ENCODE results near the gene CHAC1.

CHAC1 gene

DNA sequence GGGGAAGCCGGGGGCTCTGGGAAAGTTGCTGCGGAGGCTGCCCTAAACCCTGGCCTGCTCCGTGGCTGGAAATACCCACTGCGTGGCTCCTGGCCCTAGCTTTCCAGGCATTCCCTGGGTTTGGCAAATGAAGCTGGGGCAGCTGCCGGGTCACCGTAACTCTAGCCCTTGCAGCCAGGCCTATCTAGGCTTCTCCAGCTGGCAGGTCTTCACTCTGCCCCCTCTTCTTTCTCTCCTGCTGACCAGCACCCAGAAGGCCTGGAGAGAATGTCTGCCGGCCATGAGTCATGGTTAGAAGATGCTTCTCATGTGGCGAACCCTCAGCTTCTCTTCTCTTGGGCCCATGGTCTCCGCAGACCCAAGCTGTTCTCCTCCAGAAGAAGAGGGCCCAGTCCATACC is 29.7 kb upstream of the CHAC1 start:
- DNase-seq (ENCODE audit: low read depth in 2 of 2): no peak

DNA sequence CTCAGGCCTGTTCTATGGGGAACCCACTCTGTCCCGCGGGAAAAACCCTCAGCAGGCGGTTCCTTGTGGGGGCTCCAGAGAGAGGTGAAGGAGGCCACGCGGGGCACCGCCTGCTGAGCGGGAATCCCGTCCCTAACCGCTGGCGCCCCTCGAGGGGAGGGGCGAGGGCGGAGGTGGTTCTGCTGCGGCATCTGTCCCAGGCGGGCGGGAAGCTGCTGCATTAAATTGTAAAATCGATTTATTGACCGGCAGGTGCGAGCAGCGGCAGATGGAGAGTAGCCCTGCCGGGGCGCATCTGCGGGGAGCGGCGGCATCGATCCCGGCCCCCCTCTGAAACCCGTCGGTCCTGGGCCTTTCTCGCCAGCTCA is 27.8 kb upstream of the CHAC1 start:
- DNase-seq (ENCODE audit: low read depth in 2 of 2): no peak

DNA sequence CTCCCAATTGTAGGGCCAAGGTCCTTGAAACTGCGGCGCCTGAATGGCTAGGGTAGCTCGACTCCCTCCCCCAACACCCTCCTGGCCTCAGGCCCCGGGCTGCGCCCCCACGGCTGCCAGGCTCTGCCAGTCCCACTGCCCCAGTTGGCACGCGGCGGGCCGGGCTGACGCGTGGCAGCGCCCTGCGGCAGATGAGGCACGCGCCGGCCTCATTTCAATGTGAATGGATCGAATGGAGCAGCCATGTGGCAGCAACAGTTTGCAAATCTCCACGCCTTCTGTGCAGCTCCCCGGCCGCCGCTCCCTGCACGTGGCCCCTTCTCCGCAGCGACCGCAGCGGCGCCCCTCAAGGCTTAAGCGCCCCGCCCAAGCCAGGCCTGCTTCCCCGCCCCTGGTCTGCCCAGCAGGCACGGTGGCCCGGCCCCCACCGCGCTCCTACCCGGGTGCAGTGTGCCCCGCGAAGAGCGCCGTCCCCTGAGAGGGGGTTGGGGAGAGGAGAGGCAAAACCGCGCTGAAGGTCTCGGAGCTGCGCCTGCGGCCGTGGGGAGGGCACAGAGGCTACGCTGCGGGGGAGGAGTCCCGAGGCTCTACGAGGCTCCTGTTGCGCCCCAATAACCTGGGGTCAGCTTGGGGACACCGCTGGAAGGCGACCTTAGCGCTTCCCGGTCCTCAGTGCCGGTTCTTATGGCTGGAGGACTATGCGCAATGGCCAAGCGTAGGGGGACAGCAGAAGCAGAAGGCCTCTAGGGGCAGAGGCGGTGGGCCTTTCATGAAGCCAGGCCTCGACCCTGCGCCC is 27.2 kb upstream of the CHAC1 start:
- DNase-seq (ENCODE audit: low read depth in 2 of 2): no peak

DNA sequence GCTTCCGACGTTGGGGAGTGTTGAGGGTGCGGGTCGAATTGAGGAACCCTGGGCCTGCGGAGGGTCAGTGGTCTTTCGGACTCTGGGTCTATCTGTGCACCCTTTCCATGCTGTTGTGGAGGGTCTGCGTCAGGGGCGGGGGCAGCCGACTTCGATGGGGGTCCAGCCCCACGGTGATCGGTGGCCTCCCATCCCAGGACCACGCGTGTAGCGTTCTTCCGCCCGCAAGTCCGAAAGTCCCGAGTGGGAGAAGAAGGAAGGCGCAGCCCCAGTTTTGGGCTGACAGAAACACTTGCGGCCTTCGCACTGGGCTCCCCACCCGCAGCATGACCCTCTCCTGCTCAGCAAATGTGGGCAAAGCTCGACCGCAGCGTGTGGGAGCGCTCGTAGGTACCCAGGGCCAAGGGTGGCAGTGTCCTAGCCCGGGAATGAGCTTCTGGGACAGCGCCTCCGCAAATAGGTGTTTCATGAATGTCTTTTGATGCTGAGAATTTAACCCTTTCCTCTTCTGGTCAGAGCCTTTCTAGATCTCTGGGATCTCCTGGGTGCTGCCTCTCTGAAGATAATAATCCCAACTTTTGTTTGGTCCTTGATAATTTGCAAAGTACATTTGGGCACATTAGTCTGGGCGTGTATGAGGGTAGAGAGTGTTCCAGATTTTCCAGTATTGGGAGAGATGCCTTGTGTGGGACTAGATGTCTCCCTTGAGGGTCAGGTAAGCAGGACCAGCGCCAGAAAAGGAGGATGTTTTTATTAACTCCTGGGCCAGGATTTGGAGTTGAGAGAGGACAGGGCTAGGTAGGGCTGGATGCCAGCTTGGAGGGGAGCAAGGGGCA is 26.4 kb upstream of the CHAC1 start:
- no peak for DNase-seq (ENCODE audit: low read depth in 2 of 2)

GRCh38 chr15:40927495-40927872 is 25.8 kb upstream of the CHAC1 start:
- no peak for DNase-seq (ENCODE audit: low read depth in 2 of 2)

DNA sequence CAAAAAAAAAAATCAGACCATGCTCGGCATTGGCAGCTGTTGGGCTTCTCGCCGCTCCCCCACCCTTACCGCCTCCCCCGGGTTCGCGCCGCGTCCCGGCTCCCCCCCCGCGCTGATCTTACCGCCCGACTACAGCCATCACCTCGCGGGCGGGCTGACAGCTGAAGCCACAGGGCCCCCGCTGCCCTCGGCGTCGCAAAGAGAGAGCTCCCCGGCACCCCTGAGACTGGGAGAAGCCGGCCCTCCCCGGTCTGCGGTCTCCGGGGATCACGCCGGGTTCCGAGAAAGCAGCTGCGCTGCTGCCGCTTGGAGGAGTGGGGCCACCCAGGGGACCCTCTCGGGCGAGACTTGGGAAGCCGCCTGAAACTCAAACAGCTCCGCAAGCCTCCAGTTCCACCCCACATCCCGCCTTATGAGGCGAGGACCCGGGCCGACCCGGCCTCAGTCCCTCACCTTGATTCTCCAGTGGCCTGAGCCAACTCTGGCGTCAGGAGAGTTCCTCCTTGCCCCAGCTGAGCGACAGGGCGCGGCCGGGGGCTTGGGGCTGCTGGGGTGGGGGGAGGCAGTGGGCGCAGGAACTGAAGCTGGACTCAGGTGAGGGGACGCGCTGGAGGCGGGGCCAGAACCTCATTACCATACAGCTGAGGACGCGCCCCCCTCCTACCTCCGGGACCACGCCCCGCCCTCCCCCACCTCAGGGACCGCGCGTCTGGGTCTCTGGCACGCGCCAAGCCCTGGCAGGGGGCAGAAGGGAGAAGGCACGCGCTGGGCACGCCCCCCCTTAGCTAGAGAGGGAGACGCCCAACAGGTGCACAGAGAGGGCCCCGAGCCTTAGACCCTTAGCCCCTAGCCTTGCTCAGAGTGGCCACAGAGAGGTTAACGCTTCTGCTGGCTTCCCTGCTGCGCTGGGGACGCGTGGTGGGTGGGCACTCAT is 25.1 kb upstream of the CHAC1 start:
- DNase-seq (ENCODE audit: low read depth in 2 of 2): no peak

- peak in 1 of 2 donors; percentile 32 for DNase-seq (ENCODE audit: low read depth in 2 of 2)
Observed at GRCh38 chr15:40928821-40929659, 24.2 kb upstream of the CHAC1 start, which contains the start of gene DLL4. TSS of gene DLL4 (plus strand) at chr15:40929340. CDS start at chr15:40929669, 329 bp downstream.

GRCh38 chr15:40929660-40930429 is 23.4 kb upstream of the CHAC1 start:
- DNase-seq (ENCODE audit: low read depth in 2 of 2): no peak

DNA sequence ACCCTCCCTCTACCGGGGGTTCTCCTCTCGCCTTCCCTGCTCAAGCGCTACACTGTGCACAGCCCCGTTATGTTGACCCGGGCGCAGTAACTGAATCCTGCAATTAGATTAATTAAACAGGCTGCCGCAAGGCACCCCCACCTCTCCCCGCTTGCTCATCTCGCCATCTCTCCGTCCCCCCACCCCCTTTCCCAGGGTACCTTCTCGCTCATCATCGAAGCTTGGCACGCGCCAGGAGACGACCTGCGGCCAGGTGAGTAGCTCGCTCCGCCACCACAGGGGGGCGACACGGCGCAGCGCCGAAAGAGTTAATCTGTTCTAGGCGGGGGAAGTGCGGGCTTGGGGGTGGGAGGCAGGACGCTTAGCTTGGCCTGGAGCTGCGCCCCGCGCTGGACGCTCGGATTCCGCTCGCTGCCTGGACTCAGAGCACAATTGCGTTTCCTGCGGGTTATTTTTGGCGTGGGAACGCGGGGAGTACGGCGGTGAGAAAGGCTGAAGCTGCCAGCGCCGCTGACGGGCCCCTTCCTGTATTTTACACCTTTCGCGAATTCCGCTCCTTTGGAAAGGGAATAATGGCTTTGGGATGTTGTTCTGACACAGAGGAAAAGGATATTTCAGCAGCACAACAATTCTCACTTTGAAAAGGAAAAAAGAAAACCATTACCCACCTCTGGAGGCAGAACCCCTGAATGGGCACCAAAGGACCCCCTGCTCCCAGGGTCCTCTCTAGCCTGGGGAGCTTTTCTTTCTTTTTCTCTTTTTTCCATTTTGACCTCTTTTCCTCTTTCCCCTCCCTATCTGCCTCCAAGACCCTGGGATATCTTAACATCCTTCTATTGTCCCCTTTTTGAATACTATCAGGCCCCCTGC is 22.6 kb upstream of the CHAC1 start:
- peak in 1 of 2 donors; percentile 55 for DNase-seq (ENCODE audit: low read depth in 2 of 2)

DNA sequence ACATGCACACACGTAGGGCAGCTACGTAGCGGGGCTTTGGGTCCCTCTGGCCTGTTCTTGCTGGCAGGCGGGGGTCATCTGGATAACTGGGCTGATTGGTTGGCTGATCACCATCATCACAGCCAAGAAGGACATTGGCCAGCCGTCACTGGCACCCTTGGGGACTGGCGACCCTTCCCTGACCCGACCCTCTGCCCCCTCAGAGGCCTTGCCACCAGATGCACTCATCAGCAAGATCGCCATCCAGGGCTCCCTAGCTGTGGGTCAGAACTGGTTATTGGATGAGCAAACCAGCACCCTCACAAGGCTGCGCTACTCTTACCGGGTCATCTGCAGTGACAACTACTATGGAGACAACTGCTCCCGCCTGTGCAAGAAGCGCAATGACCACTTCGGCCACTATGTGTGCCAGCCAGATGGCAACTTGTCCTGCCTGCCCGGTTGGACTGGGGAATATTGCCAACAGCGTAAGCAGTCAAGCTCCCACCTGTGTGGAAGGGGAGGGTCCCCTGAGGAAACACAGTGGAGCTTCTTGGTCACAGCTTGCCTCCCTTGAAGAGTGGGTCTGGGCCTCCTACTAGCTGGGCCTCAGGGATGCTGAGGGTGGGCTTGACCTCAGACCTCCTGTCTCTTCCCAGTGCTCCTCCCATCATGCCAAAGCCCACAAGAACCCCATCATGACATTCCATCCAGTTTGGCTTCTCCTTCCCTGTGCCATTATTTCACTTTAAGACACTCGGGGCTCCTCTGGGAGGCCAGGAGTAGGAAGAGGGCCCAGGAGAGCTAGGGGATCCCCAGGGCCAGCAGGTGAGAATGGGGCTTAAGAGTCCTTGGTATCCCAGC is 21.8 kb upstream of the CHAC1 start:
- no peak for DNase-seq (ENCODE audit: low read depth in 2 of 2)

- DNase-seq (ENCODE audit: low read depth in 2 of 2): no peak
Observed at GRCh38 chr15:40932156-40932555, 21.1 kb upstream of the CHAC1 start.

- DNase-seq (ENCODE audit: low read depth in 2 of 2): no peak
Observed at GRCh38 chr15:40932649-40933516, 20.4 kb upstream of the CHAC1 start.

DNA sequence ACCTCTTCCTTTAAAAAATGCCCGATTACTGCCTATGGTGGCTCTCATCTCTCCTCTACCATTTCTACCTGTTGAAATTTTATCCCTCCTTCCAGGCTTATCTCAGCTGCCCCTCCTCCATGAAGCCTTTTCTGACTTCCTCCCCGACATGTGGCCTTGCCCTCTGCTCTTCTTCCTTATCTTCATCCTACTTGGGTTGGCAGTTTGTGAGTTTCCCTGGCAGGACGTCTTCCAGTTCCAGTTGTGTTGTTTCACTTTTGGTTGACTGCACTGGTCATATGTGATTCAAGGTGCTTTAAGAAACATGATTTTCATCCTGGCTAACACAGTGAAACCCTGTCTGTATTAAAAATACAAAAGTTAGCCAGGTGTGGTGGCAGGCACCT is 19.8 kb upstream of the CHAC1 start:
- no peak for DNase-seq (ENCODE audit: low read depth in 2 of 2)

DNA sequence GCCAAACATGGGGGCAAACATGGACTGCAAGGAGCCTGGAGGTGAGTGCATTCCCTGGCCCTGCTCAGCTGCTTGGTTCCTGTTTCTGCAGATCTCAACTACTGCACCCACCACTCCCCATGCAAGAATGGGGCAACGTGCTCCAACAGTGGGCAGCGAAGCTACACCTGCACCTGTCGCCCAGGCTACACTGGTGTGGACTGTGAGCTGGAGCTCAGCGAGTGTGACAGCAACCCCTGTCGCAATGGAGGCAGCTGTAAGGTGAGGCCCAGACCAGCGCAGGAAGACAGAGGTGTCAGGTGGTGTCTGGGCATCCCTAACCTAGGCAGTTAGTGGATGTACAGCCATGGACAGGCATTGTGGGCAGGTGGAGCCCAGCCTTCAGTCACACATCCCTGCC is 18.8 kb upstream of the CHAC1 start:
- no peak for DNase-seq (ENCODE audit: low read depth in 2 of 2)

DNA sequence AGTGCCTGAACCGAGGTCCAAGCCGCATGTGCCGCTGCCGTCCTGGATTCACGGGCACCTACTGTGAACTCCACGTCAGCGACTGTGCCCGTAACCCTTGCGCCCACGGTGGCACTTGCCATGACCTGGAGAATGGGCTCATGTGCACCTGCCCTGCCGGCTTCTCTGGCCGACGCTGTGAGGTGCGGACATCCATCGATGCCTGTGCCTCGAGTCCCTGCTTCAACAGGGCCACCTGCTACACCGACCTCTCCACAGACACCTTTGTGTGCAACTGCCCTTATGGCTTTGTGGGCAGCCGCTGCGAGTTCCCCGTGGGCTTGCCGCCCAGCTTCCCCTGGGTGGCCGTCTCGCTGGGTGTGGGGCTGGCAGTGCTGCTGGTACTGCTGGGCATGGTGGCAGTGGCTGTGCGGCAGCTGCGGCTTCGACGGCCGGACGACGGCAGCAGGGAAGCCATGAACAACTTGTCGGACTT is 17.0 kb upstream of the CHAC1 start:
- no peak for DNase-seq (ENCODE audit: low read depth in 2 of 2)

DNA sequence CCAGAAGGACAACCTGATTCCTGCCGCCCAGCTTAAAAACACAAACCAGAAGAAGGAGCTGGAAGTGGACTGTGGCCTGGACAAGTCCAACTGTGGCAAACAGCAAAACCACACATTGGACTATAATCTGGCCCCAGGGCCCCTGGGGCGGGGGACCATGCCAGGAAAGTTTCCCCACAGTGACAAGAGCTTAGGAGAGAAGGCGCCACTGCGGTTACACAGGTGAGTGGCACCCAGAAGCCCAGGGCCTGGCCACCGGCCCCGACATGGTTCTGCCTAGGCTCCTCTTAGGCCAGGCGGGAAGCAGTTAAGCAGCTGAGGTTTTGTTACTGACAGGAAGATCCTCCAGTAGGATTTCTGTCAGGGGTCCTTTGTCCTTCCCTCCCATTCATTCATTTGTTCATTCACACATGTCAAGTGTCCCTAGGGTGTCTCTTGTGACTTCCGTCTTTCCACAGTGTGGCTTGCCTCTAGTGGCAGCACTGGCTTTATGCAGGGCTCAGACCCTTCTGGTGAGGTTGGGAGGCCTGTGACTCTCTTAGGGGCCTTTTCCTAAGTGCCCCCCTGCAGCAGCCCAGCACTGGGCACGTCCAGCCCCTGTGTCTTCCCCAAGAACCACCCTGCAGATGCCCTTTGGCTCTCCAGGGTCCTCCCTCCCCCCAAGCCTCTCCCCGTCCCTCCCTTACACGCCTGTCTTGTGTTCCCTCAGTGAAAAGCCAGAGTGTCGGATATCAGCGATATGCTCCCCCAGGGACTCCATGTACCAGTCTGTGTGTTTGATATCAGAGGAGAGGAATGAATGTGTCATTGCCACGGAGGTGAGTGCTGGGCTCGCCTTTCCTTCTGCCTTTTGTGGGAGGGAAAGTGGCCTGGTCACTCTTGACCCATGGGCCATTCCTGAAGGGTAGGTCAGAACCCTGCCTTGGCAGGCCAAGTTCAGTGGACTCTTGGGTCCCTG is 16.3 kb upstream of the CHAC1 start:
- no peak for DNase-seq (ENCODE audit: low read depth in 2 of 2)
